Hippocampal formation (tissue), 2 donors: ENCODE data around the gene STK16.
A peak's percentile ranks its signal among the peaks of the same experiment; 100 is the strongest.
"Not testable (repeated sequence)": the region's sequence is repeated elsewhere in the genome, so short reads cannot be mapped to it uniquely, and the experiment has no call there.

Experiments
- DNase-seq, 2 donors: peaks; one replicate each; lab custom pipeline; 2025; lab: John Stamatoyannopoulos, UW

Gene STK16

GRCh38 chr2:219245148-219245898, at the start of gene STK16, which contains the start of gene GLB1L:
TSS of gene STK16 (plus strand) at chr2:219245479. CDS start at chr2:219246000, 521 bp downstream.
TSS of gene GLB1L (minus strand) at chr2:219245444. CDS start at chr2:219243573, 1,871 bp downstream.
- peak; percentile 80 to 90 for DNase-seq

GRCh38 chr2:219197388-219197787, 47.9 kb upstream of the STK16 start:
- DNase-seq: no peak

DNA sequence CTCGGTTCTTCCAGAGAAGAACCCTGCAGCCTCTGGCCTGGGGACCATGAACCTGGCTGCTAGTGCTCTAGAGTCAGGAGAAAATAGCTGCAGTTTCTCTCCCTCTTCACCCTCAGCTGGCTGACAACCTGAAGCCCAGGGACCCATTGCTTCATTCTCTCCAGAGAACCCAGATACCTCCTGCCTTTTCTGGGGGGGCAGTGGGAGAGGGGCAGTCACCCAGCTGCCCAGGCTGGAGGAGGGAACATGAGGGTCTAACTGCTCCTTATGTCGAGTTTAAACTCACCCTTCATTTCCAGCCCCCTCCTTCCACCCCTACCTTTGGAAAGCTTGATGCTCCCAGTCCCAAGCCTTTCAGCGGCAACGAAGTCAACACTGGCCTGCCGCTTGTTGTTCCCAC, 46.3 kb upstream of the STK16 start:
- DNase-seq: no peak

DNA sequence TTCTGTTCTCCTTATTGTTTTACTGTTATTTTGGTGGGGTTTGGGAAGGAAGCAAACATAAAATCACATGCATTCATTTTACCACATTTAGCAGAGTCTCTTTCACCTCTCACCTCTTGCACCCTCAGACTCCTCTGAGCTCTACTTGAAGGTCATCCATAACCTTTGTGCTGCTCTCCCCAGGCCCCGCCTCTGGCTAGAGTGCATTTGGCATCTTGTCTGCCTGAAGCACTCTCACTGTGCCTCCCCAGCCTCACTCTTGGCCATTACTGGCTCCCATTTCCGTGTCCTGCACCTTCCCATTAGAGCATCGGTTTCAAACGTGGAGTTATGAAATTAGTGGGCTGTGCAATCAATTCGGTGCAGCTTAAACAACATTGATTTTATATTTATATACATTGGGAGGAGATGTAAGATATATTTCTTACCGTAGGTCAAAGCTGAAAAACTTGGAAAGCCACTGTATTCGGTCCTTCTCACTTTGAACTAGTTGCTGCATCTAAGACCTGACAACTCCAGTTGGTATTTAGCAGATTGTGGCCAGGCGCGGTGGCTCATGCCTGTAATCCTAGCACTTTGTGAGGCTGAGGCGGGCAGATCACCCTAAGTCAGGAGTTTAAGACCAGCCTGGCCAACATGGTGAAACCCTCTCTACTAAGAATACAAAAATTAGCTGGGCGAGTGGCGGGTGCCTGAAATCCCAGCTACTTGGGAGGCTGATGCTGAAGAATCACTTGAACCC, 45.6 kb upstream of the STK16 start:
- no peak for DNase-seq

- not testable (repeated sequence) for DNase-seq
Measured at GRCh38 chr2:219200502-219201326, 44.6 kb upstream of the STK16 start.

DNA sequence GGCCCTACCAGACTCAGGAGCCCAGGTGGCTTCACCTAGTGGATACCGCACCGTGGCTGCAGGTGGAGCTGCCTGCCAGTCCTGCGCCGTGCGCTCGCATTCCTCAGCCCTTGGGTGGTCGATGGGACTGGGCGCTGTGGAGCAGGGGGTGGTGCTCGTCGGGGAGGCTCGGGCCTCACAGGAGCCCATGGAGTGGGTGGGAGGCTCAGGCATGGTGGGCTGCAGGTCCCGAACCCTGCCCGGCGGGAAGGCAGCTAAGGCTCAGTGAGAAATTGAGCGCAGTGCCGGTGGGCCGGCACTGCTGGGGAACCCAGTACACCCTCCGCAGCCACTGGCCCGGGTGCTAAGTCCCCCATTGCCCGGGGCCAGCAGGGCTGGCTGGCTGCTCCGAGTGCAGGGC, 43.9 kb upstream of the STK16 start:
- DNase-seq: not testable (repeated sequence)

- no peak for DNase-seq
Measured at GRCh38 chr2:219204425-219205164, 40.7 kb upstream of the STK16 start.

GRCh38 chr2:219205165-219205538, 40.1 kb upstream of the STK16 start:
- DNase-seq: no peak

- no peak for DNase-seq
Measured at GRCh38 chr2:219205981-219206327, 39.3 kb upstream of the STK16 start.

DNA sequence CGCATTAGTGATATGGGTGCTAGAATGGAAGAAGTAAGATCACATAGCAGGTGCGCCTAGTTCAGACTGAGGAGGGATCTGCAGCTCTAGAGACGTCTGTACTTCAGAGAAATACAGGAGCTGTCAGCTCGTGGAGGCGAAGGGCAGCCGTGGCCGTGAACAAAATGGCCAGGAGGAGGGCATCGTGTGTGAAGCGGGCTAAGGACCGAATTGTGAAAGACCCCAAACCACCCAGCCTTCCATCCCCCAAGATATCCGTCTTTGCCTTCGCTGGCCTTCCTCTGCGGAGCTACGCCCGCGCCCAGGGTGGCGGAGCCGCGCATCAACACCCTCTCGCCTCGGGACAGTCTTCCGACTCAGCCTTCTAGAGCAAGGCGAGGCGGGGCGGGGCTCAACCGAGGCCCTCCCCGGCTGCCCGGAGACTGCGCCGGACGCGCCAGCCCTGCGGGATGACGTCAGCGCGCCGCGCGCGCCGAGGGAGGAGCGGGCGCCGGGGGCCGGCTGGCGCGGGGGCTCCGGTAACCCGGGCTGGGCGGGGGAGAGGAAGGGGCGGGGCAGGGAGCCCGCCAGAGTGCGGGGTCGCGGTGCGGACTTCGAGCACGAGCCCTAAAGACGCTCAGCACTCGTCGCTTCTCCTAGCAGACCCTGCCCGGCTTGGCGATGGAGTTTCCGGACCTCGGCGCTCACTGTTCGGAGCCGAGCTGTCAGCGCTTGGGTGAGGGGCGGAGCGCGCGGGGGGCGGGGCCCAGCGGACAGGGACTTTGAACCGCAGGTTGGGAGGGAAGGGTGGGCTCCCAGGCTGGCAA, 38.7 kb upstream of the STK16 start, which contains the start of gene ZFAND2B:
Gene ZFAND2B, plus strand, starts transcription at position 455 of the 806 bp plus-strand sequence. Its CDS starts 206 bp downstream, at position 661.
- peak; percentile 91 to 93 for DNase-seq

DNA sequence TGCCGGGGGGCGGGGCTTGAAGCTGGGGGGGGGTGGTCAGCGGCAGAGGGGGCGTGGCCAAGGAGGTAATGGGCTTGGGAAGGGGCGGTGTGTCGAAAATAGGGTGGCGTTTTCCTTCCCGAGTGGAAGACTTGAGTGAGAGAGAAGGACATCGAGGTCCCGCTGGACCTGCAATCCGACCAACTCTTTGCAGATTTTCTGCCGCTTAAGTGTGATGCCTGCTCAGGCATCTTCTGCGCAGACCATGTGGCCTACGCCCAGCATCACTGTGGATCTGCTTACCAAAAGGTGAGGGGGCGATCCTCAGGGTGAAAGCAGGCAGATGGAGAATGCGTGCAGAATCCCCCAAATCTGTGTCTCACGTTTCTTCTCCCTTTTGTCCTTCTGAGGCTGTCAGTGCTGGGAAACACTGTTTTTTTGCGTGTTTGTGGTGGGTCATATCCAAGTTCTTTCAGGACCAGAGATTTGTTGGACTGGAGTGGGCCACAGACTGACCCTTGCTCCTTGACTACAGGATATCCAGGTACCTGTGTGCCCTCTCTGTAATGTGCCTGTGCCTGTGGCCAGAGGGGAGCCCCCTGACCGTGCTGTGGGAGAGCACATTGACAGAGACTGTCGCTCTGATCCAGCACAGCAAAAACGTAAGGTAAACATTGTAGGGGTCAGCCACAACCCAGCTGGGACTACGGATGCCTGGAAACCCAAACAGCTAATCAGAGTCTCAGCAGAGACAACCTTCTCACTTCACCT, 38.0 kb upstream of the STK16 start:
- DNase-seq: no peak

- DNase-seq: no peak
Measured at GRCh38 chr2:219207884-219208740, 37.2 kb upstream of the STK16 start.

DNA sequence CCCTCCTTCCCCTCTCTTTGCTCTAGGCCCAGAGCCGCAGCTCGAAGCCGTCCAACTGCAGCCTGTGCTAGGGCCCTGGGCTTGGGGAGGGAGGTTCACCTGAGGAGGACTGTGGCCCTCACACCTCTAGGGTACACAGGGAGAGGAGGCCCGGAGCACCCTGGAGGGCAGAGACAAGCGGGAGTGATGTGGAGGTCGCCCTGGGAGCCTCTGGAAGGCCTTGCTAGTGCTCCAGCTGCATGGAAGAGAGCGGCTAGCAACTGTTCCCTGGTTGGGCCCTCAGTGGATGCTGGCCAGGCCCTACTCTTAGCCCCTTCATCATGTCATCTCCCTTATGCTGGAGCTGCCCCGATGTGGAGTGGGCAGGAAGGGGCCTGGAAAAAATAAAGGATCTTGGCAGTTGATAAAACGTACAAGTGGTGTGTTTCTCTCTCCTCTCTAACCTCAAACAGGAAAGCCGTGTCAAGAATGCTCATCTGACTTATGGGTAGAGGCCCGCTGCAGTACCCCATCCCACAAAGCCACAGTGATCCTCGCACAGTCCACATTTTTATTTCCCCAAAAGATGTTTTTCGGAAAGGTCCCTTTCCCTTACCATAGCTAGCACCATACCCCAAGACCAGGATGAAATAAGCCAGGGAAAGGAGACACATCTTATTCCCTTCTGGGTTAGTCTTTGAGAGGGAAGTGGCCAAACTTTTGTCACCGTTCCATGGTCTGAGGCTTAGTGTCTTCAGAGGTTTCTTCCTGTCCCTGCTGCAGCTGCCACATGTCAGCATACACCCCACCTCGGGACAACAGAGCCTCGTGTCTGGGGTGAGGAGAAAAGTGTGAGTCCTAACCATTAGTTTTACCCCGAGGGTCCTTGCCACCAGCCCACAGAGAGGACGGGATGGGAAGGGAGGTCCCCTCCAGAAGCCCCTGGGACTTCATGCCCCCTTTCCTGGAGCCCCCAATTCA, 35.8 kb upstream of the STK16 start:
- DNase-seq: no peak

- no peak for DNase-seq
Measured at GRCh38 chr2:219210196-219210885, 34.9 kb upstream of the STK16 start.

DNA sequence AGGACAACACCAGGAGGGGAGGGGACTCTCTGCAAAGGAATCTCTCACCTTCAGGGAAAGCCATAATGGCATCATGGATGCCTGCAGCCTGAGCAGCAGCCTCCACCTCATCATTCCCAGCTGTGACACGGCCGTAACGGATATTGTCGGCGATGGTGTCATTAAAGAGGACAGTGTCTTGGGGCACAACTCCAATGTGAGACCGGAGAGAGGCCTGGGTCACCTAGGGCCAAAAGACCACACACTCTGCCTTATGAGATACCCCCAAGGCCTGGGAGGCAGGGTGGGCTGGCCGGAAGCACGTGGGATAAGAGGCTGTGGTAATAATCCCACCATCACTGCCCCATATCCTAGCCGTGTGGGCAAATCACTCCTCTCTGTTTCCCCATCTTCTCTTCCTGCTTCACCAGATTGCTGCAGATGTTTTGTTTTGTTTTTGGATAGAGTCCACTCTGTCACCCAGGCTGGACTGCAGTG, 34.4 kb upstream of the STK16 start:
- no peak for DNase-seq

DNA sequence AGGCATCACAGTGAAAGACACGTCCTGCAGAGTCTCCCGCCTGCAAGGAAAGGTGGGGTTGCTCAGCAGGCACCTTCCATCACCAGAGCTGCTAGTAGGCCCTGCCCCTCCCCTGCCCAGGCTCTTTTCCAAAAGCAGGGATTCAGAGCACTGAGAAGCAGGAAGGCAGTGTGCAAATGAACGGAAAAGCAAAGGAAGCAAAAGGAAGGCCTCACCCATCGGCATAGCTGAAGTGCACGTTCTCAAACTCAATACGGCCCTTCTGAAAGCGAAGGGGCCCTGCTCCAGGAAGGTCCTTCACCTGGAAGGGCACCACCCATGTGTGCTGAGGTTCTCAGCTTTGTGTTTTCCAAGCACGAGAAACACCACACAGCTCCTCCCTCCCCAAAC, 32.3 kb upstream of the STK16 start:
- DNase-seq: no peak

DNA sequence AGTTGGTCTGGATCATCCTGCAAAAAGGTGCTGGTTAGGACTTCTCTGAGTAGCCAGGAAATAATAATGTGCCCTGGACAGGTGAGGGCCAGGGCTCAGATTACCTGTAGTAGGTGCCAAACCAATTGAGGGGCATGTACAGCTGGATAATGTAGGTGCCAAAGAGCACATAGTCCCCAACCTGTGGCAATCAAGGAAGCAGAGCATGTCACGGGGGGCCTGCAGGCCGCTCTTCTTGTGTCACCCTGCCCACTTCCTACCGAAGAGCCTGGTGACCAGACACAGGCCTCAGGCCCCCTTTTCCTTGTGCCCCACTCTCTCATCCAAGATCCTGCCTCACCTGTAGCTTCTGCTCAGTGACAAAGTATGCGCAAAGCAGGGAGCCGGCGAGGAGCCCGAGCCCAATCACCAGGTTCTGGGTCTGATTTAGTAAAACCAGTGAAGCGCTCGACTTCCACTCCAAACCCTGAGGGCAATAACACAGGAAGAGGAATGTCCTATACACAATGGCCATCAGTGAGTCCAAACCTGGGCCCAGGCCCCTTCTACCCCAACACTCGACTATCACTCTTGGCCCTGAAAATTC, 31.7 kb upstream of the STK16 start:
- DNase-seq: no peak
